Urothelium cell line (cell line): ENCODE measurements around the gene MIB1.
"Not testable (repeated sequence)": the region's sequence is repeated elsewhere in the genome, so short reads cannot be mapped to it uniquely, and the experiment has no call there.

Source experiments
- DNase-seq: peaks from one replicate; pipeline ENCODE4 v3.0.0; 2011; ENCODE audit warnings: low spot score, mixed read lengths
- FAIRE-seq: peaks from 2 replicates; lab custom pipeline; 2011; peaks lifted over from hg19 to GRCh38; lab: Jason Lieb, UNC

Gene MIB1

DNA sequence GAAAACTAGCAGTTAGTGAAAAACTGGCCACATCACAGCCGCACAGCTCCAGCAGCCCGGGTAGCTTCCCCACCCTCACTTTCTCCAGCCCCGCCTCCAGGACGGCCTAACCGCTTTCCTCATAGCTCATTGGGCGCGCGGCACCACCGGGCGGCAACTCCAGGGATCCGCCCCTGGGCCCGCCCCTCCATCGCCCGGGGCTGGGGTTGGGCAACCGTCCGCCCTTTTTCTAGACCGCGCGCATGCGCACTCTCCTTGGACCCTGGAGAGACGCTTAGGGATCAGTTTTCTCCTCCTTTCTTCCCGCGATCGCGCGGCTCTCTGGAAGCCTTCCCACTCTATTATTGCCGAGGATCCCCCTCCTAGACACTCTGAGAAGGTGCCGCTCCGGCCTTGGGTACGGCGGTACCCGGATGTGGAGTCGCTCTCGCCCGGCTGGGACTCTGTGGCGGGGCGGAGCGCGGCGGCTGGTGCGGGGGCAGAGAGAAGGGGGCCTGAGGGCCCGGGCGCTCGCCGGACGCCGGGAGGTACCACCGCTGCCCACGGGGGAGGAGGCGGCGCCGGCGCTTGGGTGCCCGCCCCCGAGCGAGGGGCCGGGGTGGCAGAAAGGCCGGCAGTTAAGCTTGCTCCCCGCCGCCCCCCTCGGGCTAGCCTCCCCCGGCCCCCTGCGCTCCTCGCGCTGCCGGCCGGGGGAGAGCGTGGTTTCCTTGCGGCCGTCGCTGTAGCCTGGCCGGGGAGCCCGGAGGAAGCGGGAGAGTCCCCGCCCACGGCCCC, at the start of gene MIB1:
TSS of gene MIB1 (plus strand) at position 255 of the 774 bp plus-strand sequence. CDS start 792 bp downstream, outside the sequence.
- DNase-seq (peak; percentile 99), FAIRE-seq (peak; percentile 50)

DNA sequence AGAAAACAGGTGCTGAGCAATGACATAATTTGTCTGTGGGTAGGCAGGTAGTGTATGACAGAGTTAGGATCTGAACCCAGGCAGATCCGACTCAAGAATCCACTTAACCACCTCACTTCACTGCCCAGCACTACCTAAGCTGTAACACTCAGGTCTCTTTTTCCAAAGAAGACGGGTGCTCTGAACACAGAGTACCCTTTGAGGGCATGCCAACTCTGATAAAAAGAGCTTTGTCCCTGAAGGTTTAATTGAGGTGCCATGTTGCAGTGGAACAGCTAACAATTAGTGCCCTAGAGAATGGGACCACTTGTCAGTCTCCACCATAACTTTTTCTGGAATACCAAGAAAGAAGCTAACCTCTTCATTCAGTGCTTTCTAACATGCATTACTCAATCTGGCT, 47.3 kb upstream of the MIB1 start:
- no peak for FAIRE-seq

DNA sequence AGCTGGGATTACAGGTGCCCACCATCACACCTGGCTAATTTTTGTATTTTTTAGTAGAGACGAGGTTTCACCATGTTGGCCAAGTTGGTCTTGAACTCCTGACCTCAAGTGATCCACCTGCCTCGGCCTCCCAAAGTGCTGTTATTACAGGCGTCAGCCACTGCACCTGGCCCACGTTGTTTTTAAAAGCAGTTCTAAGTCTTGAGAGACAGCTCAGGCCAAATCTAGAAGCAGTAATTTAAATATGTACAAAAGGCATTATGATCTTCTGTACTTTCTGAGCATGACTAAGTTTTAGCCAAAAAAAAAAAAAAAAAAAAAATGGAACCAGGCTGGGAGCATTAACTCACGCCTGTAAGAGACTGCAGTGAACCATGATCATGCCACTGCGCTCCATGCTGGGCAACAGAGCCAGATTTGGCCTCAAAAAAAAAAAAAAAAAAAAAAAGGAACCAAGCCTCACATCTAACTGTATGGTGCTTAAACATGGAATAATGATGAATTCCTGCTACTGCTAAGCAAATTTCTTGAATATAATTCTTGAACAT, 40.0 kb upstream of the MIB1 start:
- FAIRE-seq (no peak), DNase-seq (no peak)

More for the DNA sequence above, 47.3 kb upstream of the MIB1 start:
- DNase-seq = no peak

DNA sequence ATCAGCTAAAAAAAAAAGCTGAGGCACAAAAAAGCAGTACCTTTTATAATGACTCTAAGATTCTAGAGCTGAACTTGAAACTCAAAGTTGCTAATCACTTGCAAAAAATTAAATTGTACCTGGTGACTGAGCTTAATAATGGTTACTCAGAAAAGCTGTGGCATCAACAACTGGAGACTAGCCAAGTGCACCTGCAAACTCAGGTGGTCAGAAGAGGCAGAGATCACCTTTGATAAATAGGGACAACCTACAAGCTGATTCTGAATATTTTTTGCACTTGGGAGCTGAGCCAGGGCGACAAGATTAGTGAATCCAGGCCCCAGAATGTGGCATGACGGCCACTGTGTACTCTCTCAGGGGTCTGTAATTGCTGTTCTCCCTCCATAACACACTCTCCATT, 39.0 kb upstream of the MIB1 start:
- FAIRE-seq = no peak
- DNase-seq = no peak

DNA sequence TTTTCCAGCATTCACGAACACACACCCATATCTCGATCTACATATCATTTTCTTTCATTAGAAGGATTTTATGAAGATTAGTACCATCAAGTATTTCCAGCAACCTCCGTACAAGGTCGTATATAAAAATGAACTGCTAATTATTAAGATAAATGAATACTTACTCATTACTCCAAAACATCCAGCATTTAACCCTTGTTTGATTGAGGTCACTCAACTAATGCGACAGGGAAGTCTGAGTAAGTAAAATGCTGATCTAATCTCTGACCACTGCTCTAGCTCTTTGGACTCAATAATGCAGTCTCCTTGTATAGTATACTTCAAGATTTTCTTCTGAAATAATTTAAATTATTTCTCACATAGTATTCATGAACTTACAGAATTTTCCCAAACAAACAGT, 38.0 kb upstream of the MIB1 start:
- FAIRE-seq = no peak

DNA sequence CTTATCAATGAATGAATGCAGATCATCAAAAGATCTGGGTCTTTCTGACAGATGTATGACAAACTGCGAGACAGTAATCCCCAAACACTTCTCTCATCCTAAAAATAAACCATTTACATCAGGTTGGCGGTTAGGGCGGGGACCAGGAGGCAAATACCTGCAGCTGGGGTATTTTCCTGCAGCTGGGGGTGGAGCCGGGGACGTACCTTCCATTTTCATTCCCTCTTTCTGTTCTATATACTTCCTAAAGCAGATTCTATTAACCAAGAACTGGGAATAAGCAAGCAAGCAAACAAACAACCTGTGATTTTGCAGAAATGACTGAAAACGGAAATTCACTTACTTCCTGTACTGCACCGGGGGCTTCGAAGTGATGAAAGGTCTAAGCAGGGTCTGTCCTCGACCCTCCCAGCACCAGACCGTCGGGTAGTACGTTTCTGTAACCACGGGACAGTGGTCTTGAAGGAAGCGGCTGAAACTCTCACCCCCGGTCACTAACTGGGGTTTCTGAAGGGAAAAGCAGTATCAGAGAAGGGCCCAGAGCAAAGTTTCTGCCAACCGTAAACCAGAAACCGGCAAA, 37.3 kb upstream of the MIB1 start:
- no peak for FAIRE-seq

More for the DNA sequence above, 38.0 kb upstream of the MIB1 start:
- DNase-seq = no peak

DNA sequence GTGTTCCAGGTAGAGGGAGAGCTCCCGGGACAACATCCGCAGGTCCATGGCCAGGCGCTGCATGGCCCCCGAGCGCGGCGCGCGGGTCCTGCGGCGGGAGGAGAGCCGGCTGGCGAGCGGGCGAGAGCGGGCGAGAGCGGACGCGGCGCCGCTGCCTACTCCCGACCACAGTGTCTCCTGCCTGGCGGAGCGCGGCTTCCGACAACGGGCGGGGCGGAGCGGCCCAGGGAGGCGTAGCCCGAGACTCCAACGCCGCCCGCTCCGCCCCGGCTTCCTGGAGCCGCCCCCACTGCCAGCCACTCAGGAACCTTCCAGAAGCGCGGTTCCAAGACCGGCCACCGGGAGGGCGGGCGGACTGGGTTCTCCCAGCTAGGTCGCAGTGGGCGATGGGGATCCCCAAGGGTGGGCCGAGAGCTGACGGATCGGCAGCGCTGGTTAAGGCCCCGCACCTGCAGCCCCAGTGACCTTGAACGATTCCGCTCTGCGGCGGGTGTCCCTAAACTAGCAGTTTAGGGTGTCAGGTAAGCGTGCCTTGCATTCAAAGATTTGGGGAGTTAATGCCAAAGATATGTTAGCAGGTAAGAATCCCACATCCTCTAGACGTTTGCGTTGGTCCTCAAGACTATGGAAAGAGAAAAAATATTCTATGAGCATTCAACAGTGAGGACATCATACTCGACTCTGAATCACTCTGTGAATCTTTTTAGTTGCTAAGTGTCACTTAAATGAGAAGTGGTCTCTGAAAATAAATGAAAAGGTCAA, 35.8 kb upstream of the MIB1 start, which contains the start of gene ABHD3:
TSS of gene ABHD3 (minus strand) at position 172 of the 762 bp plus-strand sequence. CDS start at position 63, 109 bp downstream.
- FAIRE-seq (peak; percentile 72), DNase-seq (peak; percentile 98)

More for the DNA sequence above, 37.3 kb upstream of the MIB1 start:
- DNase-seq = peak; percentile 40

DNA sequence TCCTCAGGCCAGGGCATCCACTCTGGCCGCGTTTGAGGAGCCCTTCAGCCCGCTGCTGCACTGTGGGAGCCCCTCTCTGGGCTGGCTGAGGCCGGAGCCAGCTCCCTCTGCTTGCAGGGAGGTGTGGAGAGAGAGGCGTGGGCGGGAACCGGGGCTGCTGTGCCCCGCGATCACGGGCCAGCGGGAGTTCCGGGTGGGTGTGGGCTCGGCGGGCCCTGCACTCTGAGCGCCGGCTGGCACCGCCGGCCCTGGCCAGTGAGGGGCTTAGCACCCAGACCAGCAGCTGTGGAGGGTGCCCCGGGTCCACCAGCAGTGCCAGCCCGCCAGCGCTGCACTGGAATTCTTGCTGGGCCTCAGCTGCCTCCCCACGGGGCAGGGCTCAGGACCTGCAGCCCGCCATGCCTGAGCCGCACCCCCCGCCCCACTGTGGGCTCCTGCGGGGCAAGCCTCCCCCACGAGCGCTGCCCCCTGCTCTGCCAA, 34.2 kb upstream of the MIB1 start:
- DNase-seq (no peak), FAIRE-seq (no peak)

DNA sequence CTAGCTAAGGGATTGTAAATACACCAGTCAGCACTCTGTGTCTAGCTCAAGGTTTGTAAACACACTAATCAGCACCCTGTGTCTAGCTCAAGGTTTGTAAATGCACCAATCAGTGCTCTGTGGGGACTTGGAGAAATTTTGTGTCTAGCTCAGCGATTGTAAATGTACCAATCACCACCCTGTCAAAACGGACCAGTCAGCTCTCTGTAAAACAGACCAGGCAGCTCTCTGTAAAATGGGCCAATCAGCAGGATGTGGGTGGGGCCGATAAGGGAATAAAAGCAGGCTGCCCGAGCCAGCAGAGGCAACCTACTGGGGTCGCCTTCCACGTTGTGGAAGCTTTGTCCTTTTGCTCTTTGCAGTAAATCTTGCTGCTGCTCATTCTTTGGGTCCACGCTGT, 33.5 kb upstream of the MIB1 start:
- FAIRE-seq, DNase-seq: not testable (repeated sequence)

DNA sequence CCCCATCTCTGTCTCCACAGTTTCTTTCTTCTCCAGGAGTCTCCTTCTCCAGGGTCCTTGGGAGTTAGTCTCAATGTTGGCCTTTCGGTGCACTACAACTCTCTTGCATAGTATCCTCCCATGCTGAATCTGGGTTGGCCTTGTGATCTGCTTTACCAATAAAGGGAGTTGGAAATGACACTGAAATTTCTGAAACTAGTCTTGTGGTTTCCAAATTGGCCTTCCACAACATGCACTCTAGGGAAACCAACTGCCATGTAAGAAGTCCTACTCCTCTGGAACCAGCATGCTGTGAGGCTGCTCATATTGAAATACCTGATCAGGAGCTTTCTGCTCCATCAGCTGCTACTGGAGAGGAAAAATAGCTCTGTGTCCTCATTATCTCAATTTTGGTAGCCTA, 26.1 kb upstream of the MIB1 start:
- no peak for DNase-seq
- no peak for FAIRE-seq

DNA sequence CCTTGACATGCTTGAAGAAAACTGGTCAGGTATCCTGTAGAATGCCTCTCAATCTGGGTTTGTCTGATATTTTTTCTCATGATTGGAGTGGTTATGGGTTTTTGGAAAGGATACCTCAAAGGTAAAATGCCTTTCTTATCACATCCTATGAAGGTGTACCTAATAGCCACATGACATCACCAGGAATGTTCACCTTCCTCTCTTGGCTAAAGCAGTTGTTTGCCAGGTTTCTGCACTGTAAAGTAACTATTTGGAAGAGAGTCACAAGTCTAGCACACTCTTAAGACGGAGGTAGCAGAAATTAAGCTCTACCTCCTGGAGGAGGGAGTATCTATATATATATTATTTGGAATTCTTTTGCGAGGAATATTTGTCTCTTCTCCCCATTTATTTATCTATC, 17.9 kb upstream of the MIB1 start:
- FAIRE-seq (no peak), DNase-seq (no peak)

DNA sequence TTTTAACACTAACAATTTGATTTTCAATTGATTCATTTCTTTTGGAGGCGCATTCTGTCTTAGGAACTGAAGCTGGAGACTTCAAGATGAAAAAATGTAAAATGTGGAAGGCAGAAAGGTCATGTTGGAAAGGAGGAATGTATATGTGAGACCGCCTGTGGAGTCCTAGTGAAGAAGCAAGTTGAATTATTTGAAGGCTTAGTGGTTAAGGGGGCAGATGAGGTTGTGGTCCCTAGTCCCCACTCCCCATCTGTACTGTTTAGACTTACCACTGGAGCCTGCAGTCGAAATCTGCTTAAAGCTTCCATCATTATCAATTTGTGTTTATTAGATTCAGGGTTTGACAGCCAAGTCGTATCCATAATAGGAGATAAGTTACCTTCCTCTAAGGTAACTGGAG, 15.4 kb upstream of the MIB1 start:
- FAIRE-seq (no peak), DNase-seq (no peak)

DNA sequence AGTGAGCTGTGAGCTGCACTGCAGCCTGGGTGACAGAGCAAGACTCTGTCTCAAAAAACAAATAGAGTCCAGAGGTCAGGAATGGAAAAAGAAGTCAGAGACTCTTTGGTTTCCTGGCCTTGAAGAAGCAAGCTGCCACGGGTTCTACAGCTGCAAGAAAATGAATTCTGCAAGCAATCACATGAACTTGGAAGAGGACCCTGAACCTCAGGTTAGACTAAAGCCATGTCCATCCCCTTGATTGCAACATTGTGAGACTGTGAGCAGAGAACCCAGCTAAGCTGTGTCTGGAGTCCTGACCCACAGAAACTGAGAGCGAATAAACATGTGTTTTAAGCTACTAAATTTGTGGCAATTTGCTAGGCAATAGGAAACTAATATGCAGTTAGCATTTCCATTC, 12.9 kb upstream of the MIB1 start:
- FAIRE-seq = no peak
- DNase-seq = no peak

DNA sequence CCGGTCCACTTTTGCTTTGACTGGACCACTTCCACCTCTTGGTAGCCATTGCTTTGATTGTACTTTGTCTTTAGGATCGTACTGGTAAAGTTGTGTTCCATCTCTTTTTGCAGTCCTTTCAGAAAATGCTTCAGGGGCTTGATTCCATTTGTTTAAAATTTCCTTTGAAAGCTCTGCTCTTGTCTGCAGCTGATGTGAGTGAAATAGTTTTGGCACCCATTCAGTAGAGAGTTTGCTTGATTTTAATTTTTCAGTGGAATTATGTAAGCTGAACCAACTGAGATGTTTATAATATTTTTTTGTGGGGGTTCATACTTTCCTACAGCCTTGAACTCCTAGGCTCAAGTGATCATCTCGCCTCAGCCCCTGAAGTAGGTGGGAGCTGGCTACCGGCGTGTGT, 7.6 kb upstream of the MIB1 start:
- DNase-seq (no peak), FAIRE-seq (no peak)

DNA sequence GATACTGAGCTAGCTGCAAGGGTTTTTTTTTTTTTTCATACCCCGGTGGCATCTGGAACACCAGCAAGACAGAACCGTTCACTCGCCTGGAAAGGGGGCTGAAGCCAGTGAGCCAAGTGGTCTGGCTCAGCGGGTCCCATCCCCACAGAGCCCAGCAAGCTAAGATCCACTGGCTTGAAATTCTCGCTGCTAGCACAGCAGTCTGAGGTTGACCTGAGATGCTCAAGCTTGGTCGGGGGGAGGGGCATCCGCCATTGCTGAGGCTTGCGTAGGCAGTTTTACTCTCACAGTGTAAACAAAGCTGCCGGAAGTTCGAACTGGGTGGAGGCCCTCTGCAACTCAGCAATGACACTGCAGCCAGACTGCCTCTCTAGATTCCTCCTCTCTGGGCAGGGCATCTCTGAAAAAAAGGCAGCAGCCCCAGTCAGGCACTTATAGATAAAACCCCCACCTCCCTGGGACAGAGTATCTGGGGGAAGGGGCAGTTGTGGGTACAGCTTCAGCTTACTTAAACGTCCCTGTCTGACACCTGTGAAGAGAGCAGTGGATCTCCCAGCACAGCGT, 5.1 kb upstream of the MIB1 start:
- FAIRE-seq (no peak), DNase-seq (no peak)

DNA sequence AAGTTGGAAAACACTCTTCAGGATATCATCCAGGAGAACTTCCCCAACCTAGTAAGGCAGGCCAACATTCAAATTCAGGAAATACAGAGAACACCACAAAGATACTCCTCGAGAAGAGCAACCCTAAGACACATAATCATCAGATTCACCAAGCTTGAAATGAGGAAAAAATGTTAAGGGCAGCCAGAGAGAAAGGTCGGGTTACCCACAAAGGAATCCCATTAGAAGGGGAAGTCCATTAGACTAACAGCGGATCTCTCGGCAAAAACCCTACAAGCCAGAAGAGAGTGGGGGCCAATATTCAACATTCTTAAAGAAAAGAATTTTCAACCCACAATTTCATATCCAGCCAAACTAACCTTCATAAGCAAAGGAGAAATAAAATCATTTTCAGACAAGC, 3.7 kb upstream of the MIB1 start:
- FAIRE-seq = not testable (repeated sequence)

DNA sequence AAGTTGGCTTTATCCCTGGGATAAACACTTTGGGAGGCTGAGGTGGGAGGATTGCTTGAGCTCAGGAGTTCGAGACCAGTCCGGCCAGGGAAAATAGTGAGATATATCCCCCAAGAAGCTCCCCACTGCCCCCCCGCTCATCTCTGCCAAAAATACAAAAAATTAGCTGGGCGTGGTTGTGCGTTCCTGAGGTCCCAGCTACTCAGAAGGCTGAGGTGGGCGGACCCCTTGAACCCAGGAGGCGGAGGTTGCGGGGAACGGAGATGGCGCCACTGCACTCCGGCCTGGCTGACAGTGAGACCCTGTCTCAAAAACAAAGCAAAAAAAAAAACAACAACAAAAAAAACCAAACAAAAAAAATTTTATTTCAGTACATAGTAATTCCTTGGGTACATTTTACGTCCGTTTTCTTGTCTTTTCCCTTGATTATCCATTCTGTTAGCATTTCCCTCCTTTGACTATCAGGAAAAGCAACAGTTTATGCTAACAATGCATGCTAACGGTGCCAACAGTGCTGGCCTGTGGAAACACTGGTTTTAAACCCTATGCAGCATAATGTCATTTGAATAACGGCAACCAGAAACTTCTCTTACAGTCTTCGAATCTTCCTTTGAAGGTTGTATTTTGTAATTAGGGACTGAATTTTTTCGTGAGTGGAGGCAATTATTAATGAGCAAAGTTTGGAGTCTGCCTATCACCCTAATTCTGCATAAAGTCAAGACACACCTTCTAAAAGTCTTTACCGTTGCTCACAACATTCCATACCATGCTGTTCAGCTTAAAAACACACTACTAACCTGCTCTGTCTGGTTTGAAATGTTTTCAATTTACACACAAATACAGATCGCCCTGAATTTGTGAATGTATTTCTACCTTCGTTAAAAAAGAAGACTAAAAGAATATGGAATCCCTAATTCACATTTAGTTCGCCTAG, 721 bp upstream of the MIB1 start:
- no peak for DNase-seq
- FAIRE-seq = no peak

More for the DNA sequence above, 3.7 kb upstream of the MIB1 start:
- not testable (repeated sequence) for DNase-seq

DNA sequence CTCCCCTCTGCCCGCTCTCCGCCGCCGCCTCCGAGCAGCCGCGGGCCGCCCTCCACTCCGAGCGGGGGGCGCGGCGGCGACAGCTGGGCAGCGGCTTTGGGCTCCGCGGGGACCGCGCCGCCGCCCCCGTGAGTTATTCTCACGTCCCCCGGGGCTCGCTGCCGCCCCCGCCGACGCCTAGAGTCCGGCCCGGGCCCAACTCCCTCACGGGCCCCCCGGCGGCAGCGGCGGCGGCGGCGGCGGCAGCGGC, 645 bp downstream of the MIB1 start:
- no peak for FAIRE-seq
- no peak for DNase-seq

DNA sequence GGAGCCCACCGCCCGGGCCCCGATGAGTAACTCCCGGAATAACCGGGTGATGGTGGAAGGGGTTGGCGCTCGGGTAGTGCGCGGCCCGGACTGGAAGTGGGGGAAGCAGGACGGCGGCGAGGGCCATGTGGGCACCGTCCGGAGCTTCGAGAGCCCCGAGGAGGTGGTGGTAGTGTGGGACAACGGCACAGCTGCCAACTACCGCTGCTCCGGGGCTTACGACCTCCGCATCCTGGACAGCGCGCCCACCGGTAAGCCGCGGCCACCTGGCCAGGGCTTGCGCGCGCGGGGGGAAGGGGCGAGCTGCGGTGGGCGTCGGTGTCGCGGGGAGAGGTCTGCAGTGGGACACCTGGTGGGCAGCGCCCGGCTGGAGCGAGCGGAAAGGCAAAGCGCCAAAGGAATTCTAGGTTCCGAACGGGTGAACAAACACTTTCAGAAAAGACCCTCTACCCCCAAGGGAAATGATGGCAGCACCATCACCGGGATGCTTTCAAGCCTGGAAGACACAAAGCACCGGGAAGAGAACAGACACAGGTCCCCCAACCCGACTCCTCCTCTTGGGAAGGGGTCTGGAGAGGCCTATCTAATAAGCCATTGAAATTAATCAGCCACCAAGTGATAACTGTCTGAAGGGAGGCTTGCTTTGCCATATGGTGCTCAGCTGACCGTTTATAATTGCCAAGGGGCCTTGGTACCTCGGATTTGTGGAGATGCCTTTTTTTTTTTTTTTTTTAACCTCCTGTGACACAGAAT, 1.1 kb downstream of the MIB1 start:
- DNase-seq (peak; percentile 9), FAIRE-seq (no peak)
